Endothelial cell of umbilical vein (primary cell): Measurements from ENCODE around the gene LDLRAD2. TPM values are rescaled to one million over a fixed set of nuclear protein-coding genes. Genes with fewer than 3 reads are reported as not detected.

ENCODE experiments used
- BruUV-seq: library from RNA; stranded (reverse); fragments of 400-500 nt; replicated peaks from 2 replicates; lab custom pipeline; 2021; lab: Mats Ljungman, UMichigan
- CTCF ChIA-PET: fragments of 300-600, 350-600 bp; sonication (Branson Sonifier 250); formaldehyde crosslinking; loops from one replicate; lab custom pipeline; 2021; ENCODE audit warnings: antibody characterized with exemption, inconsistent platforms; lab: Charles Lee
- POLR2A ChIA-PET: fragments of 300-600, 350-600 bp; sonication (Branson Sonifier 250); formaldehyde crosslinking; loops from one replicate; lab custom pipeline; 2021; ENCODE audit warnings: antibody characterized with exemption, inconsistent platforms; lab: Charles Lee
- DNase-seq: peaks from one replicate; pipeline ENCODE4 v3.0.0-alpha.2; 2011; ENCODE audit warnings: low read depth, low spot score
- FAIRE-seq: peaks from 2 replicates; lab custom pipeline; 2011; peaks lifted over from hg19 to GRCh38; lab: Jason Lieb, UNC
- H2AFZ ChIP-seq: 2 replicates; pipeline ENCODE4 v1.6.0; 2012; ENCODE audit warnings: low read depth, low read length, control low read depth, inconsistent platforms
- H3K27ac ChIP-seq: 2 replicates; pipeline ENCODE4 v1.5.1; 2011; ENCODE audit warnings: low read depth, mild to moderate bottlenecking, control low read depth, low read length, moderate library complexity; ENCODE audit not compliant: insufficient read depth
- H3K27me3 ChIP-seq, 2 experiments: 2 replicates each; pipeline versions ENCODE4 v1.6.0 to v1.6.1; 2011; ENCODE audit warnings: low read length in 2 of 2, mixed read lengths in 1 of 2; ENCODE audit not compliant: control insufficient read depth in 2 of 2, insufficient read depth in 2 of 2
- H3K36me3 ChIP-seq, 2 experiments: 2 replicates in 1 of 2; 3 replicates in 1 of 2; pipeline ENCODE4 v1.5.1; 2011; ENCODE audit warnings: low read length in 2 of 2, mild to moderate bottlenecking in 1 of 2, moderate library complexity in 1 of 2; ENCODE audit not compliant: control insufficient read depth in 2 of 2, insufficient read depth in 2 of 2; ENCODE audit errors: extremely low read depth in 1 of 2
- H3K4me1 ChIP-seq: 3 replicates; pipeline ENCODE4 v1.5.1; 2011; ENCODE audit warnings: mild to moderate bottlenecking, low read length; ENCODE audit not compliant: control insufficient read depth, insufficient read depth; ENCODE audit errors: extremely low read depth
- H3K4me2 ChIP-seq: 2 replicates; pipeline ENCODE4 v1.6.1; 2011; ENCODE audit warnings: low read length, control low read depth, mixed read lengths; ENCODE audit not compliant: insufficient read depth
- H3K4me3 ChIP-seq, 3 experiments: fragments of 200-600 bp in 1 of 3; sonication (generic), shearing (Covaris generic) in 1 of 3; replicated peaks in 1 of 3; 2 replicates each; pipeline ENCODE4 v1.5.1; 2011 to 2016; ENCODE audit warnings: control low read depth in 3 of 3, low read length in 3 of 3, mild to moderate bottlenecking in 2 of 3, inconsistent platforms in 1 of 3, low read depth in 1 of 3, moderate library complexity in 1 of 3; ENCODE audit not compliant: insufficient read depth in 1 of 3
- H3K79me2 ChIP-seq: 2 replicates; pipeline ENCODE4 v1.6.0; 2012; ENCODE audit warnings: low read length, inconsistent platforms; ENCODE audit not compliant: control insufficient read depth, insufficient read depth
- H3K9ac ChIP-seq: replicated peaks from 2 replicates; pipeline ENCODE3; 2011; ENCODE audit warnings: low read length, control low read depth; ENCODE audit not compliant: insufficient read depth; ENCODE audit errors: extremely low read depth
- H3K9me1 ChIP-seq: replicated peaks from 3 replicates; pipeline ENCODE4 v1.6.0; 2011; ENCODE audit warnings: mild to moderate bottlenecking, low read length; ENCODE audit not compliant: control insufficient read depth, insufficient read depth; ENCODE audit errors: extremely low read depth
- H3K9me3 ChIP-seq: replicated peaks from 2 replicates; pipeline ENCODE4 v1.5.1; 2012; ENCODE audit warnings: low read length, inconsistent platforms; ENCODE audit not compliant: control insufficient read depth, insufficient read depth
- H4K20me1 ChIP-seq: replicated peaks from 2 replicates; pipeline ENCODE3; 2011; ENCODE audit warnings: mild to moderate bottlenecking, low read length; ENCODE audit not compliant: control insufficient read depth, insufficient read depth; ENCODE audit errors: extremely low read depth
- JUN ChIP-seq: IDR thresholded peaks from 2 replicates; pipeline ENCODE4 v1.6.1; 2011; ENCODE audit warnings: borderline replicate concordance, low read depth; ENCODE audit not compliant: insufficient read length, insufficient read depth
- POLR2A ChIP-seq: IDR thresholded peaks from 2 replicates; pipeline ENCODE4 v1.6.1; 2012; ENCODE audit warnings: low read depth, mild to moderate bottlenecking, control low read depth, low read length
- POLR2AphosphoS5 ChIP-seq: IDR thresholded peaks from 2 replicates; pipeline ENCODE4 v1.6.1; 2012; ENCODE audit warnings: low read depth, mild to moderate bottlenecking, control low read depth, low read length, moderate library complexity; ENCODE audit not compliant: insufficient read depth
- dilution Hi-C: fragments of 300-500 bp; cut with MboI; formaldehyde crosslinking; loops from one replicate; pipeline ENCODE4 v1.15.0; 2019; ENCODE audit warnings: low sequenced_read_pairs; ENCODE audit not compliant: extremely low pct_ligation_motif_present
- intact Hi-C: fragments of 100-400 bp; cut with micrococcal nuclease; formaldehyde crosslinking; loops from one replicate; pipeline ENCODE4 v1.10.0; 2022
- polyA plus RNA-seq, 4 experiments: library from polyadenylated mRNA; depleted of rRNA in 3 of 4; stranded (reverse) in 3 of 4; unstranded in 1 of 4; fragments of >200 nt; gene quantifications; 2 replicates each; pipeline versions ENCODE4 v1.2.1 to v1.2.3, GENCODE V29; 2011 to 2012; ENCODE audit warnings: missing spikeins in 1 of 4
- total RNA-seq: library from RNA; stranded (reverse); gene quantifications from 2 replicates; pipeline ENCODE4 v1.2.3, GENCODE V29; 2021
- TF ChIP-seq, protein P1 (sequence below): IDR thresholded peaks from 2 replicates; pipeline ENCODE4 v1.6.1; 2011; ENCODE audit not compliant: insufficient read depth, insufficient read length

LDLRAD2 gene
- total and polyA plus RNA-seq, 2 donors (not counting 3 experiments of a cell fraction or from before 2014, with no cell fraction given) = 0.44 TPM; not detected in 1

GRCh38 chr1:21865943-21866706 is 54.1 kb downstream of the LDLRAD2 start:
- Histone ChIP-seq H2AFZ (no peak overlapping the region), H3K36me3 (peaks cover 59 to 77% of the 10 kb centered on the region in 2 experiments), H3K4me3 (no peak overlapping the region), H3K4me1 (peaks cover 10% of the 10 kb centered on the region), H3K4me2 (no peak overlapping the region), H3K27me3 (no peaks in the 10 kb centered on the region), H4K20me1 (peaks cover 3% of the 10 kb centered on the region), H3K79me2 (peaks cover 50% of the 10 kb centered on the region), H3K9me1 (no peaks in the 10 kb centered on the region), H3K9ac (no peak overlapping the region), H3K27ac (no peak overlapping the region), H3K9me3 (no peaks in the 10 kb centered on the region)
- BruUV-seq = no TSS peak
- POLR2A ChIA-PET = no interaction called here
- DNase-seq = no peak
- FAIRE-seq = no peak
- intact Hi-C loops (no loop called here), dilution Hi-C loops (no loop called here)
- peak; percentile 55 for TF ChIP-seq POLR2A
- peak; percentile 17 for TF ChIP-seq POLR2AphosphoS5
- no peak for TF ChIP-seq JUN
- CTCF ChIA-PET = interaction anchor here (0.7 to 1.6 kb wide), 2 partner anchors 34 to 376 kb away, joined by 3 read pairs; no protein-coding TSS in a partner anchor

DNA sequence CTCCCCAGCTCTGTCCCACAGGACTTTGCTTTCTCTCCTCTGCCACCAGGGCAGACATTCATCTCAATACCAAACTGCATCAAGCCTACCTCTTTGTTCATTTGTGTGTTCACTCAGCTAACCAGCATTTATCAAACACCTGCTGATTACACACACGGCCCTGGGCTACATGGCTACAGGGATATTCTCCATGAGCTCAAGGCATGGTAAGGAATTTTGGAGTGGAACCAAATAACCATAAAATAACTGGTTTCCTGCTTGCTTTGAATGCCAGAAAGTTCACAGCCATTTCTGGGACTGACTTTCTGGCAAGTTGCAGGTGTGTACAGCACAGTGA is 54.6 kb downstream of the LDLRAD2 start:
- ChIA-PET POLR2A (no interaction called here), CTCF (interaction anchor here (0.7 to 1.6 kb wide), 2 partner anchors 33 to 377 kb away, joined by 3 read pairs; no protein-coding TSS in a partner anchor)
- BruUV-seq = no TSS peak
- TF ChIP-seq, protein P1, sequence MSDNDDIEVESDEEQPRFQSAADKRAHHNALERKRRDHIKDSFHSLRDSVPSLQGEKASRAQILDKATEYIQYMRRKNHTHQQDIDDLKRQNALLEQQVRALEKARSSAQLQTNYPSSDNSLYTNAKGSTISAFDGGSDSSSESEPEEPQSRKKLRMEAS = no peak
- peak; percentile 13 for TF ChIP-seq POLR2A
- TF ChIP-seq JUN = no peak
- Histone ChIP-seq H3K9me3 (no peaks in the 10 kb centered on the region), H3K27ac (no peak overlapping the region), H3K4me3 (no peak overlapping the region), H4K20me1 (peaks cover 3% of the 10 kb centered on the region), H3K79me2 (peaks cover 50% of the 10 kb centered on the region), H3K9me1 (no peaks in the 10 kb centered on the region), H3K4me2 (no peak overlapping the region), H3K36me3 (peaks cover 58 to 77% of the 10 kb centered on the region in 2 experiments), H2AFZ (no peak overlapping the region), H3K4me1 (peaks cover 10% of the 10 kb centered on the region), H3K9ac (no peak overlapping the region), H3K27me3 (no peaks in the 10 kb centered on the region)
- intact Hi-C loops = no loop called here
- DNase-seq (no peak), FAIRE-seq (peak; percentile 8)
- dilution Hi-C loops = no loop called here
